22Rv1 (cell line): Measurements from ENCODE around the gene STIM1.

Experiments
- ZFX ChIP-seq: fragments of 450-650 bp; IDR thresholded peaks from 2 replicates; pipeline ENCODE4 v1.6.1; 2017; ENCODE audit warnings: antibody characterized with exemption, borderline replicate concordance
- TF ChIP-seq, protein P1 (sequence below): fragments of 450-650 bp; IDR thresholded peaks from 2 replicates; pipeline ENCODE4 v1.5.1; 2017; ENCODE audit warnings: mild to moderate bottlenecking

DNA sequence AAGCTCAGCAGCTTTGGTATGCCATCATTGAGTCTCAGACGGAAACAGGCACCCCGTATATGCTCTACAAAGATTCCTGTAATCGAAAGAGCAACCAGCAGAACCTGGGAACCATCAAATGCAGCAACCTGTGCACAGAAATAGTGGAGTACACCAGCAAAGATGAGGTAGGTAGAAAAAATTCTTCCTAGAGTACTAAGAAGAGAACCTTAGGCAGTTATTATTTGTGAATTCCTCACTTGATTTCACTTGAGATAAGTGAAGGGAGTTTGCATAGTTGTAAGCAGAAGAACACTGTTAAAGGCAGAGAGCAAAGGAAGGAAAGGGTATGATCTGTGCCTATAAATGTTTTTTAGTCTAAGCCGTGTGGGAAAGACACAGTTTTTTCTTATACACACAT is 267.8 kb downstream of the STIM1 start:
- TF ChIP-seq, protein P1, sequence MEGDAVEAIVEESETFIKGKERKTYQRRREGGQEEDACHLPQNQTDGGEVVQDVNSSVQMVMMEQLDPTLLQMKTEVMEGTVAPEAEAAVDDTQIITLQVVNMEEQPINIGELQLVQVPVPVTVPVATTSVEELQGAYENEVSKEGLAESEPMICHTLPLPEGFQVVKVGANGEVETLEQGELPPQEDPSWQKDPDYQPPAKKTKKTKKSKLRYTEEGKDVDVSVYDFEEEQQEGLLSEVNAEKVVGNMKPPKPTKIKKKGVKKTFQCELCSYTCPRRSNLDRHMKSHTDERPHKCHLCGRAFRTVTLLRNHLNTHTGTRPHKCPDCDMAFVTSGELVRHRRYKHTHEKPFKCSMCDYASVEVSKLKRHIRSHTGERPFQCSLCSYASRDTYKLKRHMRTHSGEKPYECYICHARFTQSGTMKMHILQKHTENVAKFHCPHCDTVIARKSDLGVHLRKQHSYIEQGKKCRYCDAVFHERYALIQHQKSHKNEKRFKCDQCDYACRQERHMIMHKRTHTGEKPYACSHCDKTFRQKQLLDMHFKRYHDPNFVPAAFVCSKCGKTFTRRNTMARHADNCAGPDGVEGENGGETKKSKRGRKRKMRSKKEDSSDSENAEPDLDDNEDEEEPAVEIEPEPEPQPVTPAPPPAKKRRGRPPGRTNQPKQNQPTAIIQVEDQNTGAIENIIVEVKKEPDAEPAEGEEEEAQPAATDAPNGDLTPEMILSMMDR, result no peak
- no peak for TF ChIP-seq ZFX
